H1 (cell line): ENCODE data around the gene DPPA4. TPM values are rescaled to one million over a fixed set of nuclear protein-coding genes. Genes with fewer than 3 reads are reported as not detected.

ENCODE experiments used
- CTCF ChIA-PET: fragments of 300-600 bp; sonication (Branson Sonifier 250); formaldehyde crosslinking; loops from one replicate; lab custom pipeline; 2021; ENCODE audit not compliant: partially characterized antibody; lab: Charles Lee
- POLR2A ChIA-PET: fragments of 300-600 bp; sonication (Branson Sonifier 250); formaldehyde crosslinking; loops from one replicate; lab custom pipeline; 2021; ENCODE audit warnings: inconsistent platforms; ENCODE audit not compliant: partially characterized antibody; lab: Charles Lee
- DNase-seq, 2 experiments: peaks; one replicate each; pipeline versions ENCODE4 v3.0.0 to v3.0.0-alpha.2; 2010 to 2022; ENCODE audit warnings: low spot score in 2 of 2, low read depth in 1 of 2, mixed read lengths in 1 of 2
- FAIRE-seq: peaks from 2 replicates; lab custom pipeline; 2011; peaks lifted over from hg19 to GRCh38; lab: Jason Lieb, UNC
- H2AFZ ChIP-seq: 2 replicates; pipeline ENCODE4 v1.8.1; 2012; ENCODE audit warnings: low read length, inconsistent platforms
- H2AK5ac ChIP-seq: 2 replicates; pipeline ENCODE4 v1.6.1; 2013; ENCODE audit warnings: low read depth, low read length
- H2BK120ac ChIP-seq: replicated peaks from 2 replicates; pipeline ENCODE3; 2013; ENCODE audit warnings: low read depth, low read length, inconsistent platforms
- H2BK12ac ChIP-seq: 2 replicates; pipeline ENCODE4 v1.6.1; 2013; ENCODE audit warnings: low read depth, low read length
- H2BK15ac ChIP-seq: 2 replicates; pipeline ENCODE4 v1.6.1; 2013; ENCODE audit warnings: low read length
- H2BK20ac ChIP-seq: 2 replicates; pipeline ENCODE4 v1.6.1; 2013; ENCODE audit warnings: low read length
- H2BK5ac ChIP-seq: 2 replicates; pipeline ENCODE4 v1.6.1; 2013; ENCODE audit warnings: low read depth, low read length
- H3K14ac ChIP-seq: 2 replicates; pipeline ENCODE4 v1.6.1; 2013; ENCODE audit warnings: inconsistent platforms; ENCODE audit not compliant: insufficient read length
- H3K18ac ChIP-seq: 2 replicates; pipeline ENCODE4 v1.6.1; 2013; ENCODE audit warnings: low read length; ENCODE audit errors: extremely low read depth
- H3K23ac ChIP-seq: 2 replicates; pipeline ENCODE4 v1.6.1; 2013; ENCODE audit warnings: inconsistent platforms; ENCODE audit not compliant: insufficient read length
- H3K23me2 ChIP-seq: 2 replicates; pipeline ENCODE4 v1.6.1; 2013; ENCODE audit warnings: low read depth, low read length
- H3K27ac ChIP-seq: 2 replicates; pipeline ENCODE4 v1.6.1; 2011; ENCODE audit warnings: low read depth, low read length, inconsistent platforms
- H3K27me3 ChIP-seq, 4 experiments: replicated peaks in 1 of 4; 1 replicate in 1 of 4; 2 replicates in 3 of 4; pipeline versions ENCODE4 v1.6.1 to v1.8.1; 2011 to 2013; ENCODE audit warnings: low read length in 3 of 4, mild to moderate bottlenecking in 3 of 4, inconsistent platforms in 2 of 4, mixed read lengths in 2 of 4, moderate library complexity in 1 of 4; ENCODE audit not compliant: control insufficient read depth in 3 of 4, insufficient read depth in 3 of 4; ENCODE audit errors: extremely low read depth in 1 of 4
- H3K36me3 ChIP-seq, 4 experiments: 2 replicates each; pipeline versions ENCODE4 v1.6.1 to v1.8.1; 2011 to 2013; ENCODE audit warnings: mild to moderate bottlenecking in 4 of 4, low read length in 3 of 4, moderate library complexity in 2 of 4, control low read depth in 1 of 4, inconsistent platforms in 1 of 4; ENCODE audit not compliant: insufficient read depth in 4 of 4, control insufficient read depth in 2 of 4
- H3K4ac ChIP-seq: replicated peaks from 2 replicates; pipeline ENCODE3; 2013; ENCODE audit warnings: low read length, low read depth, mixed read lengths, inconsistent platforms; ENCODE audit not compliant: insufficient read length
- H3K4me1 ChIP-seq, 4 experiments: replicated peaks in 1 of 4; 1 replicate in 1 of 4; 2 replicates in 3 of 4; pipeline versions ENCODE4 v1.6.1 to v1.8.1; 2011 to 2013; ENCODE audit warnings: low read length in 3 of 4, inconsistent platforms in 2 of 4, mixed read lengths in 1 of 4; ENCODE audit not compliant: insufficient read depth in 4 of 4, control insufficient read depth in 3 of 4
- H3K4me2 ChIP-seq, 2 experiments: 2 replicates each; pipeline versions ENCODE4 v1.6.1 to v1.8.1; 2011 to 2013; ENCODE audit warnings: low read depth in 2 of 2, low read length in 2 of 2, control low read depth in 1 of 2, inconsistent platforms in 1 of 2, mild to moderate bottlenecking in 1 of 2; ENCODE audit not compliant: insufficient read depth in 1 of 2
- H3K4me3 ChIP-seq, 4 experiments: fragments of 200-600, 300-600 bp in 1 of 4; sonication (generic), shearing (Covaris generic), sonication (Bioruptor Twin) in 1 of 4; 2 replicates each; pipeline versions ENCODE4 v1.5.1 to v1.8.1; 2011 to 2016; ENCODE audit warnings: low read length in 4 of 4, low read depth in 3 of 4, control low read depth in 2 of 4, inconsistent platforms in 2 of 4, mild to moderate bottlenecking in 2 of 4, mixed read lengths in 1 of 4, moderate library complexity in 1 of 4; ENCODE audit not compliant: insufficient read depth in 2 of 4; ENCODE audit errors: extremely low read depth in 1 of 4
- H3K56ac ChIP-seq: replicated peaks from 2 replicates; pipeline ENCODE3; 2013; ENCODE audit warnings: low read depth, mild to moderate bottlenecking, mixed read lengths, low read length, inconsistent platforms; ENCODE audit not compliant: insufficient read length
- H3K79me1 ChIP-seq: 2 replicates; pipeline ENCODE4 v1.6.1; 2013; ENCODE audit warnings: low read depth, low read length, control low read depth
- H3K79me2 ChIP-seq, 2 experiments: 2 replicates each; pipeline versions ENCODE4 v1.6.1 to v1.8.1; 2012 to 2013; ENCODE audit warnings: low read length in 2 of 2, mild to moderate bottlenecking in 2 of 2, inconsistent platforms in 1 of 2; ENCODE audit not compliant: insufficient read depth in 2 of 2, control insufficient read depth in 1 of 2
- H3K9ac ChIP-seq, 4 experiments: replicated peaks in 1 of 4; 1 replicate in 1 of 4; 2 replicates in 3 of 4; pipeline versions ENCODE4 v1.6.1 to v1.8.1; 2011 to 2013; ENCODE audit warnings: low read depth in 3 of 4, low read length in 3 of 4, control low read depth in 2 of 4, mild to moderate bottlenecking in 2 of 4, moderate library complexity in 2 of 4, inconsistent platforms in 1 of 4; ENCODE audit errors: extremely low read depth in 1 of 4
- H3K9me3 ChIP-seq, 2 experiments: 2 replicates each; pipeline versions ENCODE4 v1.6.1 to v1.8.1; 2012 to 2013; ENCODE audit warnings: mild to moderate bottlenecking in 2 of 2, moderate library complexity in 2 of 2, control low read depth in 1 of 2, inconsistent platforms in 1 of 2, low read depth in 1 of 2, low read length in 1 of 2, mixed read lengths in 1 of 2; ENCODE audit not compliant: insufficient read depth in 2 of 2
- H4K20me1 ChIP-seq, 2 experiments: replicated peaks in 1 of 2; 2 replicates each; pipeline versions ENCODE3 to v1.8.1; 2011 to 2013; ENCODE audit warnings: inconsistent platforms in 2 of 2, low read length in 2 of 2, mild to moderate bottlenecking in 1 of 2; ENCODE audit not compliant: insufficient read depth in 2 of 2, control insufficient read depth in 1 of 2
- H4K5ac ChIP-seq: 2 replicates; pipeline ENCODE4 v1.6.1; 2013; ENCODE audit warnings: low read length, low read depth, mixed read lengths, inconsistent platforms; ENCODE audit not compliant: insufficient read length
- H4K8ac ChIP-seq: 2 replicates; pipeline ENCODE4 v1.8.0; 2013; ENCODE audit warnings: mild to moderate bottlenecking, moderate library complexity, low read length, inconsistent platforms; ENCODE audit not compliant: insufficient read depth; ENCODE audit errors: extremely low read depth
- H4K91ac ChIP-seq: replicated peaks from 2 replicates; pipeline ENCODE3; 2013; ENCODE audit warnings: low read length, mixed read lengths, inconsistent platforms; ENCODE audit not compliant: insufficient read length
- CBX5 ChIP-seq: fragments of 300-800, 300-1000 bp; sonication (generic); IDR thresholded peaks from 2 replicates; pipeline ENCODE4 v1.7.1; 2016; ENCODE audit warnings: antibody characterized with exemption, low read length, low read depth
- CHD1 ChIP-seq: IDR thresholded peaks from 2 replicates; pipeline ENCODE4 v1.6.1; 2012; ENCODE audit warnings: low read depth, low read length, improper control_type of control experiment
- KDM5A ChIP-seq: fragments of 200-600 bp; IDR thresholded peaks from 2 replicates; pipeline ENCODE4 v1.7.1; 2012; ENCODE audit warnings: mild to moderate bottlenecking, low read length, inconsistent platforms, mixed read lengths
- POLR2A ChIP-seq, 2 experiments: IDR thresholded peaks; 1 replicate in 1 of 2; 2 replicates in 1 of 2; pipeline ENCODE4 v1.6.1; 2011; ENCODE audit warnings: low read depth in 2 of 2, low read length in 2 of 2, mild to moderate bottlenecking in 2 of 2; ENCODE audit errors: control extremely low read depth in 1 of 2
- RBBP5 ChIP-seq: IDR thresholded peaks from 2 replicates; pipeline ENCODE4 v1.7.1; 2012; ENCODE audit warnings: low read depth, mild to moderate bottlenecking, inconsistent platforms, low read length, moderate library complexity, borderline replicate concordance
- SIN3A ChIP-seq, 2 experiments: IDR thresholded peaks in 1 of 2; conservative IDR thresholded peaks in 1 of 2; 2 replicates each; pipeline ENCODE4 v1.6.1; 2011 to 2012; ENCODE audit warnings: low read length in 2 of 2, improper control_type of control experiment in 1 of 2, low read depth in 1 of 2, mild to moderate bottlenecking in 1 of 2
- SP4 ChIP-seq: IDR thresholded peaks from 2 replicates; pipeline ENCODE4 v1.6.1; 2012; ENCODE audit warnings: low read length, inconsistent platforms
- TAF7 ChIP-seq: optimal IDR thresholded peaks from 2 replicates; pipeline ENCODE3; 2011; ENCODE audit warnings: low read depth, mild to moderate bottlenecking, inconsistent platforms, low read length, moderate library complexity, borderline replicate concordance
- ZNF274 ChIP-seq: IDR thresholded peaks from 2 replicates; pipeline ENCODE4 v1.7.0; 2012; ENCODE audit warnings: low read length, borderline replicate concordance; ENCODE audit errors: extremely low read depth
- WGBS, 2 experiments: shearing (Covaris generic) in 1 of 2; methylation state at CpG; one replicate each; pipeline versions ENCODE4 v1.1.6 to v1.1.7; 2013 to 2015; ENCODE audit warnings: low lambda C conversion rate in 2 of 2, mixed read lengths in 2 of 2, inconsistent platforms in 1 of 2, low coverage in 1 of 2, missing lambda C conversion rate in 1 of 2; ENCODE audit not compliant: insufficient replicate concordance in 2 of 2, insufficient coverage in 1 of 2, insufficient read length in 1 of 2; ENCODE audit errors: extremely low coverage in 1 of 2, missing lambda C conversion rate in 1 of 2; 5-methylcytosine and 5-hydroxymethylcytosine counted together
- polyA plus RNA-seq, 7 experiments: library from polyadenylated mRNA; depleted of rRNA in 3 of 7; stranded (reverse) in 5 of 7; unstranded in 2 of 7; fragments of >200 nt in 5 of 7; fragments of 200-250 nt in 2 of 7; gene quantifications; 1 replicate in 5 of 7; 2 replicates in 1 of 7; 4 replicates in 1 of 7; pipeline versions ENCODE4 v1.2.1 to v1.2.3, GENCODE V29; 2011 to 2013; ENCODE audit warnings: missing spikeins in 2 of 7, mixed read lengths in 2 of 7
- total RNA-seq: library from RNA; stranded (reverse); fragmentation: NEBNext Ultra II Directional; extraction: Animal tissue kit (Norgen Biotek cat#: 25700); gene quantifications from 2 replicates; pipeline ENCODE4 v1.2.1, GENCODE V29; 2021

The DPPA4 gene
- total and polyA plus RNA-seq, 2 of the 8 experiments (the other 6 are each of a cell fraction or from before 2014, with no cell fraction given) = 424 to 772 TPM

DNA sequence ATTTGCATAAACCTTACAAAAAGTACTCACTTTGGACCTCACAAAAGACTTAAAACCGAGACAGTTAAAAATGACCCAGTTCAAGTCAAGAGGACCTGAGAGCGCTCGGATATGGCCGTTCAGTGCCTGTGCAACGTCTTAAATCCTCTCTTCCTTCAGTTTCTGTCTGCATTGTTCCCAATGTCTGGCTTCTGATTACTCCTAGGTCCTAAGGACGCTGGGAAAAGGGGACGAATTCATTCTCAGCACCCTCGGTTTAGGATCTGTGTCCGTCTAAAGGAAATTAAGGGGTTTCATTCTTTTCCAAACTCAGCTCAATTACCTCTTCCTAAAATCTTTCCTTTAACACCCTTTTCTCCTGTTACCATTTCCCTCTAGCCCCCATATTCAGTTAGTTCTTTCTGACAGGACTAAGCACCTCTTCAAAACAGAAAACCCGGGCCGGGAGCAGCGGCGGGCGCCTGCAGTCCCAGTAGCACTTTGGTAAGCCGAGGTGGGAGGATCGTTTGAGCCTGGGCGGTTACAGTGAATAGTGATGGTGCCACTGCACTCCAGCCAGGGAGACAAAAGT lies 970 bp downstream of the DPPA4 start:
- no peak overlapping the region for H2AFZ ChIP-seq
- FAIRE-seq = no peak

More for the DNA sequence above, 970 bp downstream of the DPPA4 start:
- Histone ChIP-seq H2BK20ac (no peak overlapping the region), H4K20me1 (peaks cover 21 to 27% of the 10 kb centered on the region in 2 experiments), H3K18ac (peak overlapping the region; percentile 98), H3K27me3 (no peaks in the 10 kb centered on the region), H3K36me3 (peaks cover 18 to 54% (median 35%) of the 10 kb centered on the region in 4 experiments), H3K23me2 (peaks cover 20% of the 10 kb centered on the region), H3K27ac (peak overlapping the region; percentile 67), H3K4me1 (peaks cover 7 to 19% (median 14%) of the 10 kb centered on the region in 4 experiments), H2BK5ac (peak overlapping the region; percentile 94), H3K4me3 (peak overlapping the region; percentile 95 to 100 (median 96)), H3K56ac (peak overlapping the region; percentile 95), H3K79me2 (peaks cover 52 to 91% of the 10 kb centered on the region in 2 experiments), H3K79me1 (no peaks in the 10 kb centered on the region; the same call in 1 of the 2 replicates), H3K4ac (peak overlapping the region; percentile 81), H2BK15ac (no peak overlapping the region), H3K4me2 (peak overlapping the region; percentile 88 to 100), H3K9me3 (no peaks in the 10 kb centered on the region), H2AK5ac (peak overlapping the region; percentile 43; the same call in 1 of the 2 replicates), H3K23ac (no peak overlapping the region), H3K14ac (peak overlapping the region; percentile 92), H2BK120ac (peak overlapping the region; percentile 79), H2BK12ac (0 out of 2 replicates have a peak overlapping the region, but pooled peaks have one; percentile 50), H4K8ac (peak overlapping the region; percentile 15; the same call in 1 of the 2 replicates), H4K91ac (peak overlapping the region; percentile 95), H3K9ac (peak overlapping the region; percentile 85 to 98 (median 92)), H4K5ac (peak overlapping the region; percentile 93)
- CTCF ChIA-PET = interaction anchor here (0.9 to 2.1 kb wide), 3 partner anchors 9 to 17 kb away, joined by 3 to 9 read pairs (median 4); no protein-coding TSS in a partner anchor
- DNase-seq = no peak
- TF ChIP-seq KDM5A = no peak
- TF ChIP-seq SP4 = no peak
- peak in 1 of 2 experiments; percentile 30; a peak in 1 of 3 replicates for TF ChIP-seq POLR2A (IDR thresholded peaks at IDR 0.05; ENCODE audit: control extremely low read depth in 1 of 2, low read depth in 2 of 2, low read length in 2 of 2)
- TF ChIP-seq SIN3A (conservative IDR thresholded peaks at IDR 0.05 in 1 of 2, IDR thresholded peaks at IDR 0.05 in 1 of 2; ENCODE audit: low read depth in 1 of 2, low read length in 2 of 2) = no peak
- TF ChIP-seq CBX5 = no peak
- TF ChIP-seq TAF7 = peak; percentile 31
- TF ChIP-seq RBBP5 = 0 out of 2 replicates have a peak, but pooled peaks have one; percentile 8
- TF ChIP-seq ZNF274 = no peak
- peak; percentile 25; the same call in 1 of the 2 replicates for TF ChIP-seq CHD1
- WGBS, 2 experiments = 1% methylated on average over 17 of the region's 17 CpGs; no CpG with 5 or more reads in 1 of the 2 experiments
- POLR2A ChIA-PET = interaction anchor here (0.9 to 37.7 kb wide), 9 partner anchors 3 to 64 kb away, joined by 3 to 681 read pairs (median 7); partner anchors contain the start of genes DPPA2 and DPPA4
